BJ (cell line): ENCODE data around the gene TIMELESS. TPM values are rescaled to one million over a fixed set of nuclear protein-coding genes. Genes with fewer than 3 reads are reported as not detected.

Experiments used
- CTCF ChIA-PET: fragments of 350-600 bp; formaldehyde crosslinking; extraction: SDS; loops from one replicate; lab custom pipeline; 2021; ENCODE audit warnings: antibody characterized with exemption, inconsistent platforms; lab: Yijun Ruan, JAX
- POLR2A ChIA-PET: fragments of 300-600 bp; sonication (Branson Sonifier 250); formaldehyde crosslinking; extraction: SDS; loops from one replicate; lab custom pipeline; 2021; ENCODE audit warnings: antibody characterized with exemption; lab: Charles Lee
- DNase-seq: peaks from one replicate; pipeline ENCODE4 v3.0.0-alpha.2; 2011; ENCODE audit warnings: low read depth
- H3K27me3 ChIP-seq: 2 replicates; pipeline ENCODE4 v1.6.0; 2011; ENCODE audit warnings: low read length; ENCODE audit not compliant: control insufficient read depth, insufficient read depth
- H3K36me3 ChIP-seq: 2 replicates; pipeline ENCODE4 v1.5.1; 2011; ENCODE audit warnings: low read length; ENCODE audit not compliant: control insufficient read depth, insufficient read depth
- H3K4me3 ChIP-seq: 2 replicates; pipeline ENCODE4 v1.5.1; 2011; ENCODE audit warnings: low read depth, mild to moderate bottlenecking, control low read depth, low read length
- polyA plus RNA-seq: library from polyadenylated mRNA; depleted of rRNA; stranded (reverse); fragments of >200 nt; gene quantifications from 2 replicates; pipeline ENCODE4 v1.2.3, GENCODE V29; 2011
- TF ChIP-seq, protein P1 (sequence below): IDR thresholded peaks from 2 replicates; pipeline ENCODE4 v1.5.1; 2011; ENCODE audit warnings: low read depth, mild to moderate bottlenecking, control low read depth, inconsistent platforms, low read length, moderate library complexity; ENCODE audit not compliant: insufficient read depth

TIMELESS gene
- polyA plus RNA-seq, 1 experiment = 2.3 TPM

DNA sequence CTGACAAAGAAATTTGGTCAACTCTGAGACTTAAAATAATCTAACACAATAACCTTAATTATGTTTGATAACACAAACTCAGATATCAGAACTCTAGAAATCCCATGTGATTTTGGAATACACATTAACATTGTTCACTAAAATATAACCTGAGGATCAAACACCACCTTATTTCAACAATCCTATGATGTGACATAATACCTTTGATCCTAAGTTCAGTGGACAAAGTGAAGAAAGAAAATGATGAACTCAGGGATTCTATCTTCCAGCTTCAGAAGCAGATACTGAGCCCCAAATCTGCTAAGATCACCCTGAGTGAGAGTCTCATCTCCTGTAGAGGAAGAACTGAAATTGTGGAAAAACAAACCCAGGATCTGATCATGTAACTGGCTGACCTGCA, 50.9 kb downstream of the TIMELESS start:
- POLR2A ChIA-PET = no interaction called here
- TF ChIP-seq, protein P1, sequence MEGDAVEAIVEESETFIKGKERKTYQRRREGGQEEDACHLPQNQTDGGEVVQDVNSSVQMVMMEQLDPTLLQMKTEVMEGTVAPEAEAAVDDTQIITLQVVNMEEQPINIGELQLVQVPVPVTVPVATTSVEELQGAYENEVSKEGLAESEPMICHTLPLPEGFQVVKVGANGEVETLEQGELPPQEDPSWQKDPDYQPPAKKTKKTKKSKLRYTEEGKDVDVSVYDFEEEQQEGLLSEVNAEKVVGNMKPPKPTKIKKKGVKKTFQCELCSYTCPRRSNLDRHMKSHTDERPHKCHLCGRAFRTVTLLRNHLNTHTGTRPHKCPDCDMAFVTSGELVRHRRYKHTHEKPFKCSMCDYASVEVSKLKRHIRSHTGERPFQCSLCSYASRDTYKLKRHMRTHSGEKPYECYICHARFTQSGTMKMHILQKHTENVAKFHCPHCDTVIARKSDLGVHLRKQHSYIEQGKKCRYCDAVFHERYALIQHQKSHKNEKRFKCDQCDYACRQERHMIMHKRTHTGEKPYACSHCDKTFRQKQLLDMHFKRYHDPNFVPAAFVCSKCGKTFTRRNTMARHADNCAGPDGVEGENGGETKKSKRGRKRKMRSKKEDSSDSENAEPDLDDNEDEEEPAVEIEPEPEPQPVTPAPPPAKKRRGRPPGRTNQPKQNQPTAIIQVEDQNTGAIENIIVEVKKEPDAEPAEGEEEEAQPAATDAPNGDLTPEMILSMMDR = no peak
- Histone ChIP-seq H3K27me3 (peaks cover 2% of the 10 kb centered on the region), H3K4me3 (no peak overlapping the region), H3K36me3 (no peaks in the 10 kb centered on the region)
- DNase-seq = no peak
- CTCF ChIA-PET = interaction anchor here (1.5 kb wide), 1 partner anchor 9 kb away, joined by 3 read pairs; no protein-coding TSS in a partner anchor

DNA sequence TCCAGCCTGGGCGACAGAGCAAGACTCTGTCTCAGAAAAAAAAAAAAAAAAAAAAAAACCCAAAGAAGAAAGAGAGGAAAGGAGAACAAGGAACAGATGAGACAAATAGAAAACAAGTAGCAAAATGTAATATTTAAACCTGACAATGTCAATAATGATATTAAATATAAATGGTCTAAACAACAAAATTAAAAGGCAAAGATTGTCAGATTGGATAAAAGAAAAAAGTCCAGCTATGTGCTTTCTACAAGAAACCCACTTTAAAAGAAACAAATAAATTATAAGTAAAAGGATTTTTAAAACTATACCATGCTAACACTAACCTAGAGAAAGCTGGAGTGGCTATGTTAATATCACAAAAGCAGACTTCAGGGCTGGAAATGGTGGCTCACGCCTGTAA, 56.9 kb downstream of the TIMELESS start:
- no peak overlapping the region for H3K4me3 ChIP-seq
- no peak for DNase-seq
- no peaks in the 10 kb centered on the region for H3K36me3 ChIP-seq
- TF ChIP-seq, protein P1 = no peak
- no peaks in the 10 kb centered on the region for H3K27me3 ChIP-seq
- ChIA-PET POLR2A (no interaction called here), CTCF (no interaction called here)

DNA sequence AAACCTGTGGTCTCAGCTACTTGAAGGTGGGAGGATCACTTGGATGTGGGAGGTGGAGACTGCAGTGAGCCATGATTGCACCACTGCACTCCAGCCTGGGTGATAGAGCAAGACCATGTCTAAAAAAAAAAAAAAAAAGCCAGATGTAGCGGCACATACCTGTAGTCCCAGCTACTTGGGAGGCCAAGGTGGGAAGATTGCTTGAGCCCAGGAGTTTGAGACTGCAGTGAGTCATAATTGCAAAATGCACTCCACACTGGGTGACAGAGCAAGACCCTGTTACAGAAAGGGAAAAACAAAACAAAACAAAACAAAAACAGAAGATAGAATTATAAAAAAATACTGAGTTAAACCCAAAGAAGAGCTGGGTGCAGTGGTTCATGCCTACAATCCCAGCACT, 57.5 kb downstream of the TIMELESS start:
- no peaks in the 10 kb centered on the region for H3K36me3 ChIP-seq
- CTCF ChIA-PET = no interaction called here
- H3K4me3 ChIP-seq = no peak overlapping the region
- POLR2A ChIA-PET = no interaction called here
- TF ChIP-seq, protein P1 = no peak
- no peaks in the 10 kb centered on the region for H3K27me3 ChIP-seq
- no peak for DNase-seq

DNA sequence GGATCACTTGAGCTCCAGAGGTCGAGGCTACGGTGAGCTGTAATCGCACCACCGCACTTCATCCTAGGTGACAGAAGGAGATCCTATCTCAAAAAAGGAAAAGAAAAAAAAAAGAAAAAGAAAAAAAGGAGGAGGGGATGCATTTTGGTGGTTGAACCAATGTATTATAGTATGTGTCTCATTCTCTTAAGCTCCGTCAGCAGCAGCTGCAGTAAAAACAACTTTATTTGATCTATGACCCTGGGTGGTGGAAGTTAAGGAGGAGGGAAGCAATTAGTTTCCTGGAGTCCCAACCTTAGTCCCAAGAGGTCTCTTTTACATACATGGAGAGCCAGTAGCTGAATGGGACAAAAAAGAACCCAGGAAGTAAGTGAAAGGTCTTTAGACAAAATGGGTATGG, 59.8 kb downstream of the TIMELESS start:
- POLR2A ChIA-PET = no interaction called here

DNA sequence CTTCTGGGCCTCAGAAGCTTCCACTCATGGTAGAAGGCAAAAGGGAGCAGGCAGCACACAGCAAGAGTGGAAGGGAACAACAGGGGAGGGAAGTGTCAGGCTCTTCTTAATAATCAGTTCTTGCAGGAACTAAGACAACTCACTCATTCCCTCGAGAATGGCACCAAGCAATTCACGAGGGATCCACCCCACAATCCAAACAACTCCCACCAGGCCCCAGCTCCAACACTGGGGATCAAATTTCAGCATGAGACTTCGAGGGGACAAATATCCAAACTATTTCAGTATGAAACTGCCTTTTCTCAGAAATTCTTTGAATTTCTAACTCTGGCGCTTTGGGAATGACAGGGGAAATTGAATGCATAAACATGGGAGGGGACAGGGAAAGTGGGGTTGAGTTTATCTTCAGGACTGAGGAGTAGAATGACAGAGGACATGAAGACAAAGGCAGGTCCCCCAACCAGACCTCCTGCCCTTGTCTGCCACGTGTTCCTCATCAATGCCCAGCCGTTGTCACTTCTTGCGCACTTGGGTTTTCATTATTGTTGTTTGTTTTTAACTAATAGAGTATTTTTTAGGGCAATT, 62.0 kb downstream of the TIMELESS start:
- Histone ChIP-seq H3K27me3 (peaks cover 3% of the 10 kb centered on the region; the same call in 1 of the 2 replicates), H3K36me3 (no peaks in the 10 kb centered on the region), H3K4me3 (no peak overlapping the region)
- ChIA-PET CTCF (interaction anchor here (1.4 kb wide), 1 partner anchor 9 kb away, joined by 5 read pairs; no protein-coding TSS in a partner anchor), POLR2A (no interaction called here)
- TF ChIP-seq, protein P1 = no peak
- peak; percentile 21 for DNase-seq

More for the DNA sequence above, 59.8 kb downstream of the TIMELESS start:
- CTCF ChIA-PET = interaction anchor here (1.1 kb wide), 1 partner anchor 9 kb away, joined by 3 read pairs; no protein-coding TSS in a partner anchor
- H3K27me3 ChIP-seq = no peaks in the 10 kb centered on the region
- TF ChIP-seq, protein P1 = no peak
- H3K36me3 ChIP-seq = no peaks in the 10 kb centered on the region
- DNase-seq = no peak
- H3K4me3 ChIP-seq = no peak overlapping the region
